GM19324 (cell line): ENCODE data around the gene CCDC74B.
"Not testable (repeated sequence)": the region's sequence is repeated elsewhere in the genome, so short reads cannot be mapped to it uniquely, and the experiment has no call there.

Experiments used
- ATAC-seq: cut with Tn5 transposase; IDR thresholded peaks from one replicate; pipeline ENCODE4 v1.9.1; 2021; ENCODE audit warnings: mild to moderate bottlenecking, moderate library complexity; ENCODE audit not compliant: unreplicated experiment, low FRiP score

Gene CCDC74B

GRCh38 chr2:130128464-130128863, 16.4 kb downstream of the CCDC74B start:
- ATAC-seq: not testable (repeated sequence)

GRCh38 chr2:130127726-130128125, 17.2 kb downstream of the CCDC74B start:
- ATAC-seq: not testable (repeated sequence)

- ATAC-seq: not testable (repeated sequence)
These were observed 24.0 kb downstream of the CCDC74B start for GRCh38 chr2:130120924-130121323.

- not testable (repeated sequence) for ATAC-seq
These were observed 42.1 kb downstream of the CCDC74B start for GRCh38 chr2:130102597-130103363.
